Regular cardiac myocyte (primary cell): ENCODE data around the gene ZAR1L. TPM values are rescaled to one million over a fixed set of nuclear protein-coding genes. Genes with fewer than 3 reads are reported as not detected.

Experiments
- total RNA-seq: library from RNA; depleted of rRNA; stranded (reverse); fragments of >200 nt; gene quantifications from 2 replicates; pipeline ENCODE4 v1.2.3, GENCODE V29; 2014

Gene ZAR1L
- total RNA-seq: not detected in 2 replicates

GRCh38 chr13:32315238-32316027 is at the start of gene ZAR1L, which contains the start of gene BRCA2:
TSS of gene ZAR1L (minus strand) at chr13:32315363. CDS start at chr13:32311925, 3,438 bp downstream.
TSS of gene BRCA2 (plus strand) at chr13:32315508. CDS start at chr13:32316461, 953 bp downstream.

Other genes with a start within 250 kb of the ZAR1L start
- gene BRCA2, start 145 bp upstream of the ZAR1L start, total RNA-seq: 3.4 and 11.5 TPM in 2 replicates
- 0.58 and 8.2 TPM in 2 replicates for gene N4BP2L1, start 112.8 kb upstream of the ZAR1L start, total RNA-seq
- gene N4BP2L2, start 223.4 kb upstream of the ZAR1L start, total RNA-seq: 55.0 and 122 TPM in 2 replicates